ENCODE data around the gene LETM1.

DNA sequence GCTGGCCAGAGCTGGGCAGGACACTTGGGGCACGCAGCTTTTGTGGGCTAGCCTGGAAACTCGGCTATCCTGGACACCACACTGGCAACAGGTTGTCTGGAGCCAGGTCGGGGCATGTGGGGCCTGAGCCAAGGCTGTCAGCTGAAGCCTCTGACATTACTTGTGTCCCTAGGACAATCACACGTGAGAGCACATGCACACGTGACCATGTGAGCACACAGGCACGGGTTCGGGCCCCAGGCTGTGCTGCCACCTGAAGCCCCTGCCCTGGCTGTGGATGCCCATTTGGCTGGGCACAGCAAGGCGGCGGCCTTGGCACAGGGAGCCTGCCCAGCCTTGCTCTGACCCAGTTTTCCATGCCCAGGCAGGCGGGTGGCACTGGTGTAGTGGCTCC, 71.6 kb downstream of the LETM1 start:
- TF ChIP-seq, protein P1, sequence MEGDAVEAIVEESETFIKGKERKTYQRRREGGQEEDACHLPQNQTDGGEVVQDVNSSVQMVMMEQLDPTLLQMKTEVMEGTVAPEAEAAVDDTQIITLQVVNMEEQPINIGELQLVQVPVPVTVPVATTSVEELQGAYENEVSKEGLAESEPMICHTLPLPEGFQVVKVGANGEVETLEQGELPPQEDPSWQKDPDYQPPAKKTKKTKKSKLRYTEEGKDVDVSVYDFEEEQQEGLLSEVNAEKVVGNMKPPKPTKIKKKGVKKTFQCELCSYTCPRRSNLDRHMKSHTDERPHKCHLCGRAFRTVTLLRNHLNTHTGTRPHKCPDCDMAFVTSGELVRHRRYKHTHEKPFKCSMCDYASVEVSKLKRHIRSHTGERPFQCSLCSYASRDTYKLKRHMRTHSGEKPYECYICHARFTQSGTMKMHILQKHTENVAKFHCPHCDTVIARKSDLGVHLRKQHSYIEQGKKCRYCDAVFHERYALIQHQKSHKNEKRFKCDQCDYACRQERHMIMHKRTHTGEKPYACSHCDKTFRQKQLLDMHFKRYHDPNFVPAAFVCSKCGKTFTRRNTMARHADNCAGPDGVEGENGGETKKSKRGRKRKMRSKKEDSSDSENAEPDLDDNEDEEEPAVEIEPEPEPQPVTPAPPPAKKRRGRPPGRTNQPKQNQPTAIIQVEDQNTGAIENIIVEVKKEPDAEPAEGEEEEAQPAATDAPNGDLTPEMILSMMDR (conservative IDR thresholded peaks at IDR 0.05 in 1 of 2, IDR thresholded peaks at IDR 0.05 in 1 of 2; ENCODE audit: low read depth in 1 of 2, low read length in 2 of 2): no peak
- TF ChIP-seq EZH2 (IDR thresholded peaks at IDR 0.05; ENCODE audit: low read length, missing control alignments): no peak

All from fibroblast of lung (primary cell).